Measurements from ENCODE around the gene ABCA4.
A peak's percentile ranks its signal among the peaks of the same experiment; 100 is the strongest.

The ABCA4 gene

GRCh38 chr1:94029130-94029993 is 91.6 kb downstream of the ABCA4 start:
- DNase-seq (ENCODE audit: low read depth, low spot score), result no peak

GRCh38 chr1:94027721-94028515 is 93.0 kb downstream of the ABCA4 start:
- DNase-seq (ENCODE audit: low read depth, low spot score), result no peak

GRCh38 chr1:94026619-94027380 is 94.1 kb downstream of the ABCA4 start:
- no peak for DNase-seq (ENCODE audit: low read depth, low spot score)

GRCh38 chr1:94025383-94026340 is 95.3 kb downstream of the ABCA4 start:
- DNase-seq (ENCODE audit: low read depth, low spot score), result peak; percentile 53

GRCh38 chr1:94024104-94024792 is 96.7 kb downstream of the ABCA4 start:
- no peak for DNase-seq (ENCODE audit: low read depth, low spot score)

- DNase-seq (ENCODE audit: low read depth, low spot score), result peak; percentile 47
Observed at GRCh38 chr1:94022471-94023189, 98.3 kb downstream of the ABCA4 start.

- no peak for DNase-seq (ENCODE audit: low read depth, low spot score)
Observed at GRCh38 chr1:94020764-94021579, 100.0 kb downstream of the ABCA4 start.

- DNase-seq (ENCODE audit: low read depth, low spot score), result no peak
Observed at GRCh38 chr1:94019327-94019726, 101.6 kb downstream of the ABCA4 start.

- DNase-seq (ENCODE audit: low read depth, low spot score), result no peak
Observed at GRCh38 chr1:94017155-94017829, 103.7 kb downstream of the ABCA4 start.

- no peak for DNase-seq (ENCODE audit: low read depth, low spot score)
Observed at GRCh38 chr1:94015489-94015817, 105.5 kb downstream of the ABCA4 start.

- no peak for DNase-seq (ENCODE audit: low read depth, low spot score)
Observed at GRCh38 chr1:94014635-94015488, 106.1 kb downstream of the ABCA4 start.

- DNase-seq (ENCODE audit: low read depth, low spot score), result no peak
Observed at GRCh38 chr1:94014087-94014486, 106.9 kb downstream of the ABCA4 start.

- DNase-seq (ENCODE audit: low read depth, low spot score), result no peak
Observed at GRCh38 chr1:94013367-94013878, 107.5 kb downstream of the ABCA4 start.

- DNase-seq (ENCODE audit: low read depth, low spot score), result no peak
Observed at GRCh38 chr1:94012708-94013366, 108.1 kb downstream of the ABCA4 start.

GRCh38 chr1:94011709-94012595 is 109.0 kb downstream of the ABCA4 start:
- no peak for DNase-seq (ENCODE audit: low read depth, low spot score)

GRCh38 chr1:94011129-94011528 is 109.8 kb downstream of the ABCA4 start:
- DNase-seq (ENCODE audit: low read depth, low spot score), result no peak
